Neural cell (in vitro differentiated cells): Measurements from ENCODE around the gene FDXACB1.

Source experiments
- RAD21 ChIP-seq: fragments of 450-650 bp; conservative IDR thresholded peaks from 2 replicates; pipeline ENCODE4 v1.6.1; 2014; ENCODE audit warnings: antibody characterized with exemption, mild to moderate bottlenecking, moderate library complexity
- TAF1 ChIP-seq: IDR thresholded peaks from 2 replicates; pipeline ENCODE4 v1.6.1; 2012; ENCODE audit warnings: low read depth
- TF ChIP-seq, protein P1 (sequence below): fragments of 450-650 bp; IDR thresholded peaks from 2 replicates; pipeline ENCODE4 v1.5.1; 2014; ENCODE audit warnings: antibody characterized with exemption, mild to moderate bottlenecking, moderate library complexity; ENCODE audit not compliant: poor library complexity, severe bottlenecking

DNA sequence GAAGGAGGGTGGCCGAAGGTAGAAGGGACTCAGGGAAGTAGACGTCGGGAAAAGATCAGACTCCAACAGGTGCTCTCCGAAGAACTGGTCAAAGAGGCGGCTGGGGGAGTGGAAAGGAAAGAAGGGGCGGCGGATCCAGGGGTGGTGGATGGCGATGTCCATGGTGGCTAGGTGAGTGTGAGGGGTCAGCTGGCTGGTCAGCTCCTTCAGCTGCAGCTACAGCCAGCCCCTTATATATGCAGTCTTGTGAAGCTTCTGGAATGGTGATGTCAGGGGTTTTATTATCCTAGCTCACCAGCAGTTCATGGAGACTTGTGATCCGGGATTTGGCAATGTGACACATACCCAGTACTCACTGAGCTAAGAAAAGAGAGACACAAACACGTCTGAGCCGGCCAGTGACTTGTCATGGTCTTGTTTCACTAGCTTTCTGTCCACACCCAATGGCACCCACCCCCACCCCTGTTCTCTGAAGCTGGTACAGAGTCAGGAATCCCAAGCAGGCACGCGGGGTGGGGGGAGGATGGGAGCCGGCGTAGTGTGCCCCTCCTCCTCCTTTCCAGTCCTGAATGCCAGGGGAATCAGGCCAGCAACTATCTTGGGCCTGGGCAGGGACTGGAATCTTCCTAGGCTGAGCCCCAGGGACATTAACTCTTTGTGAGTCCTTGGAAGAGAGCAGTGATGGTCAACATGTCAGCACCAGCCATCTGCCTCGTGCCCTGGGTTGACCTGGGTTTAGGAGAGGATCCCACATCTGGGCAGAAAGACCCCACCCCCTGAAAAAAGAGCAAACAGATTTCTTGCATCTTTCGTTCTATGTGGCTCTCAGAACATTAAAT is 32.8 kb upstream of the FDXACB1 start, which contains the start of gene CRYAB:
- TF ChIP-seq RAD21 (no peak), TAF1 (no peak)
- TF ChIP-seq, protein P1, sequence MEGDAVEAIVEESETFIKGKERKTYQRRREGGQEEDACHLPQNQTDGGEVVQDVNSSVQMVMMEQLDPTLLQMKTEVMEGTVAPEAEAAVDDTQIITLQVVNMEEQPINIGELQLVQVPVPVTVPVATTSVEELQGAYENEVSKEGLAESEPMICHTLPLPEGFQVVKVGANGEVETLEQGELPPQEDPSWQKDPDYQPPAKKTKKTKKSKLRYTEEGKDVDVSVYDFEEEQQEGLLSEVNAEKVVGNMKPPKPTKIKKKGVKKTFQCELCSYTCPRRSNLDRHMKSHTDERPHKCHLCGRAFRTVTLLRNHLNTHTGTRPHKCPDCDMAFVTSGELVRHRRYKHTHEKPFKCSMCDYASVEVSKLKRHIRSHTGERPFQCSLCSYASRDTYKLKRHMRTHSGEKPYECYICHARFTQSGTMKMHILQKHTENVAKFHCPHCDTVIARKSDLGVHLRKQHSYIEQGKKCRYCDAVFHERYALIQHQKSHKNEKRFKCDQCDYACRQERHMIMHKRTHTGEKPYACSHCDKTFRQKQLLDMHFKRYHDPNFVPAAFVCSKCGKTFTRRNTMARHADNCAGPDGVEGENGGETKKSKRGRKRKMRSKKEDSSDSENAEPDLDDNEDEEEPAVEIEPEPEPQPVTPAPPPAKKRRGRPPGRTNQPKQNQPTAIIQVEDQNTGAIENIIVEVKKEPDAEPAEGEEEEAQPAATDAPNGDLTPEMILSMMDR: no peak
